GM12892 (cell line): ENCODE measurements around the gene SCARB2.
A peak's percentile ranks its signal among the peaks of the same experiment; 100 is the strongest.

Source experiments
- DNase-seq: peaks from one replicate; pipeline ENCODE4 v3.0.0; 2011; ENCODE audit not compliant: insufficient read length
- FAIRE-seq: peaks from 2 replicates; lab custom pipeline; 2011; peaks lifted over from hg19 to GRCh38; lab: Jason Lieb, UNC
- POLR2A ChIP-seq: IDR thresholded peaks from 2 replicates; pipeline ENCODE4 v1.6.1; 2011; ENCODE audit warnings: low read depth, low read length, control low read depth
- POLR2AphosphoS5 ChIP-seq: IDR thresholded peaks from 2 replicates; pipeline ENCODE4 v1.6.1; 2011; ENCODE audit warnings: low read depth, low read length, control low read depth
- TAF1 ChIP-seq: IDR thresholded peaks from 2 replicates; pipeline ENCODE4 v1.6.1; 2011; ENCODE audit warnings: low read depth, mild to moderate bottlenecking, control low read depth, low read length, borderline replicate concordance

SCARB2 gene

DNA sequence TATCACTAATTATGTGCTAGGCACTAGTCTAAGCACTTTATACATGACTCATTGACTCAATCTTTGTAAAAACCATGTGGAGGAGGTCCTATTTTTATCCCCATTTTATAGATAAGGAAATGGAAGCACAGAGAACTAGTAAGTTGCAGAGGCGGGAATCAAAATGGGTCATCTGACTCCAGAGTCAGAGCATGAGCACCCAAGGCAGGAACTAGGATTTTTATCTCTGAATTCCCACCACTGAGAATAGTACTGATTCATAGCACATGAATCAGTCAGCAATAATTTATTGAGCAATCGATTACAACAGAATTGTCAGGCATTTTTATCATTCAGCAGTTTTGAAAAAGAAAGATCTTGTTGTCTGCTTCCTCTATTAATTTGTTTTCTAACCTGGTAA, 19.3 kb downstream of the SCARB2 start:
- DNase-seq (no peak), FAIRE-seq (no peak)
- TF ChIP-seq POLR2A (no peak), TAF1 (no peak), POLR2AphosphoS5 (no peak)

- no peak for TF ChIP-seq POLR2AphosphoS5
- TF ChIP-seq POLR2A: no peak
- no peak for TF ChIP-seq TAF1
- FAIRE-seq (no peak), DNase-seq (no peak)
Observed at GRCh38 chr4:76192236-76192635, 21.4 kb downstream of the SCARB2 start.

GRCh38 chr4:76188557-76188956, 25.1 kb downstream of the SCARB2 start:
- TF ChIP-seq TAF1 (no peak), POLR2AphosphoS5 (no peak), POLR2A (no peak)
- FAIRE-seq: no peak
- DNase-seq: no peak

DNA sequence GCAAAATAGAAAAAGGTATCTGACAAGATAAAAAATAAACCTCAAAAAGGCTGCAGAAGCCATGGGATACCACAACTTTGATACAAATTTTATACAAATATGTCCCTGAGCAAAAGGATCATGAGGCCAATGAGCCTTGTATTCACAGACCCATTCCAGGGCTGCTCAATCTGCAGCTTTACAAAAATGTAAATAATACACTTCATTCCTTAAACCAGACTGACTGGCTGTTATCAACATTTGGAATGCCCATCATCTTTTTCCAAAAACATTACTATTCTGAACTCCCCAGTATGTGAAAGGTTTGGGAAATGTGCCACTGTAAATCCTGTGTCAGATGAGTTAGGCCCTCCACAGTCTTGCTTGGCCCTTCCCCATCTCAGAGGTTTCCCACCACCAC, 25.5 kb downstream of the SCARB2 start:
- FAIRE-seq (no peak), DNase-seq (no peak)
- TF ChIP-seq POLR2A (no peak), POLR2AphosphoS5 (no peak), TAF1 (no peak)

GRCh38 chr4:76187152-76187551, 26.5 kb downstream of the SCARB2 start:
- FAIRE-seq (no peak), DNase-seq (no peak)
- TF ChIP-seq POLR2A (no peak), POLR2AphosphoS5 (no peak), TAF1 (no peak)

GRCh38 chr4:76182463-76182862, 31.2 kb downstream of the SCARB2 start:
- FAIRE-seq (no peak), DNase-seq (no peak)
- TF ChIP-seq POLR2A (no peak), TAF1 (no peak), POLR2AphosphoS5 (no peak)

DNA sequence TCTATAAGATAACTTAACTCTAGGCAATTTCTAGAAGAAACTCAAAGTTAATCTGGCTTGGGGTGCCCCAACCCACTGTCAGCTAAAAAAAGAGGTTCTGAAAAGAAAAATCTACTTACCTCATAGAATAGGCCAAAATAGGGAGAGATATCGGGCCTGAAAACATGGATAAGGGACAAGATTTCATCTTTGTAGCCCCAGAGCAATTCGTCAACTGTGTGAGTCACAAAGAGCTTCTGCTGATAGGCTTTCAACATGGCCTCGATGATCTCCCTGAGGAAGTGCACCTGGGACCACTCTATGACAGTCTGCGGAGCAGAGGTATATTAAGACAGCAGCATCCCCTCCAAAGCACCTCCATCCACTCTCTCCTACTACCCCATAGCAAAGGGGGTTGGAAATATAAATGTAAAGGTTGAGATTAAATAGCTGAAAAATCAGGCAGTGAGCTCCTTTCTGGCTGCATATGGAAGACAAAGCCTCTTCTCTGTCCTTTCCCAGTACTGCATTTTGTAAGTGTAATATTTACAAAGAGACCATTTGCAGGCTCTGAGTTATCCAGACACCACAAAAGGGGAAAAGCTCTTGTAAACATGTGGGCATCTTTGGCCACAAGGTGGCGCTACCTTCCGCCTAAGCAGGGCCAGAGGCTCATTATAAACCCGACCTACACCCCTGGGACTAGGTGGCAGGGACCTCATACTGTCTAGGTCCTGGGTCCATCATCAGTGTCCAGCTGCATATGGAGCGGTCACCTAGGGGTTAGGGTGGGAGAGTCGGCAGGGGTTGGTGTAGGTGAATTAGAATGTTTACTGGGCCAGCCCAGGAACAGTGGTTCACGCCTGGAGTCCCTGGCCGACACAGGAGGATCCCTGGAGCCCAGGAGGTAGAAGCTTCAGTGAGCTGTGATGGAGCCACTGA, 34.0 kb downstream of the SCARB2 start:
- TF ChIP-seq TAF1 (no peak), POLR2AphosphoS5 (no peak), POLR2A (no peak)
- DNase-seq: peak; percentile 49
- FAIRE-seq: peak; percentile 93

DNA sequence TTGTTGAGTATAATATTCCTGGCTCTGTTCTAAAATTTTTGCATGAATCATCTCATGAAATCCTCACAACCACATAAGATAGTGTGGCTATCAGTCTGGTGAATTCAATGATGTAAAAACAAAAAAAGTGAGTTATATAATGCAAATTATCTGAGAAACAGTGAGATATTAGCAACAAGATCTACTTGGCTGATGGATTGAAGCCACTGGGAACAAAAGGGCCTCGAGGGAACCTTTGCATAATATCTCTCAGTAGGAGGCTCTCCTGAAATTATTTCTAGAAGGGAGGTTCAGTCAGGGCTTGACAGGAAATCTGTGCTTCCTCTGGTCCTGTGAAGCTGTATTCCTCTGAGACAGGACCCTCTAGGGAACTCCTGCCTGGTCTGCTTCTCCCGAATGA, 35.3 kb downstream of the SCARB2 start:
- DNase-seq (no peak), FAIRE-seq (no peak)
- TF ChIP-seq TAF1 (no peak), POLR2A (no peak), POLR2AphosphoS5 (no peak)

- peak; percentile 24 for FAIRE-seq
- no peak for TF ChIP-seq TAF1
- no peak for TF ChIP-seq POLR2AphosphoS5
- TF ChIP-seq POLR2A: no peak
Observed at GRCh38 chr4:76177709-76178108, 35.9 kb downstream of the SCARB2 start.

GRCh38 chr4:76175336-76175735, 38.3 kb downstream of the SCARB2 start:
- FAIRE-seq: no peak
- no peak for DNase-seq
- TF ChIP-seq TAF1 (no peak), POLR2A (no peak), POLR2AphosphoS5 (no peak)

More at GRCh38 chr4:76177709-76178108, 35.9 kb downstream of the SCARB2 start:
- DNase-seq: no peak

DNA sequence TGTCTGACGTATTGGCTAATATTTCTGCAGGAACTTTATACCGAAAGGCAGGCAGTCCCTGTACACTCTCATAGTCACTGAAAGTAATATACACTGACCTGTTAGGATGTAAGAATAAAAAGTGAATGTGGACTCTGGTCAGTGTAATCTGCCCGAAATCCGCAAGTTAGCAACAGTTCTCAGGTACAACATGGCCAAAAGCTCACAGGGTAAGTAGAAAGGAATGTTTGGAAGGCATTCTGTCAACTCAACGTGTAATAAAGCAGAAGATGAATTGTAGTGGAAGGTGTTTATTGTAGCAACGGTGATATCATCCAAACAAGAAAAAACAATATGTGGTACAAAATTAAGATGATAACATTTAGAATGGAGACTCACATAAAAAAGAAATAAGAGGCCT, 39.4 kb downstream of the SCARB2 start:
- no peak for TF ChIP-seq TAF1
- TF ChIP-seq POLR2AphosphoS5: no peak
- TF ChIP-seq POLR2A: no peak
- FAIRE-seq (no peak), DNase-seq (no peak)

- TF ChIP-seq POLR2A (no peak), TAF1 (no peak), POLR2AphosphoS5 (no peak)
- FAIRE-seq: no peak
- DNase-seq: no peak
Observed at GRCh38 chr4:76168688-76169087, 44.9 kb downstream of the SCARB2 start.

- no peak for DNase-seq
- FAIRE-seq: no peak
- TF ChIP-seq TAF1 (no peak), POLR2A (no peak), POLR2AphosphoS5 (no peak)
Observed at GRCh38 chr4:76166480-76166879, 47.1 kb downstream of the SCARB2 start.
